GM19099 (cell line): ENCODE data around the gene PAFAH1B1.

Experiments used
- POLR2A ChIP-seq: IDR thresholded peaks from 3 replicates; pipeline ENCODE4 v1.6.1; 2011; ENCODE audit warnings: low read depth; ENCODE audit not compliant: insufficient read length; ENCODE audit errors: extremely low read depth

The PAFAH1B1 gene

DNA sequence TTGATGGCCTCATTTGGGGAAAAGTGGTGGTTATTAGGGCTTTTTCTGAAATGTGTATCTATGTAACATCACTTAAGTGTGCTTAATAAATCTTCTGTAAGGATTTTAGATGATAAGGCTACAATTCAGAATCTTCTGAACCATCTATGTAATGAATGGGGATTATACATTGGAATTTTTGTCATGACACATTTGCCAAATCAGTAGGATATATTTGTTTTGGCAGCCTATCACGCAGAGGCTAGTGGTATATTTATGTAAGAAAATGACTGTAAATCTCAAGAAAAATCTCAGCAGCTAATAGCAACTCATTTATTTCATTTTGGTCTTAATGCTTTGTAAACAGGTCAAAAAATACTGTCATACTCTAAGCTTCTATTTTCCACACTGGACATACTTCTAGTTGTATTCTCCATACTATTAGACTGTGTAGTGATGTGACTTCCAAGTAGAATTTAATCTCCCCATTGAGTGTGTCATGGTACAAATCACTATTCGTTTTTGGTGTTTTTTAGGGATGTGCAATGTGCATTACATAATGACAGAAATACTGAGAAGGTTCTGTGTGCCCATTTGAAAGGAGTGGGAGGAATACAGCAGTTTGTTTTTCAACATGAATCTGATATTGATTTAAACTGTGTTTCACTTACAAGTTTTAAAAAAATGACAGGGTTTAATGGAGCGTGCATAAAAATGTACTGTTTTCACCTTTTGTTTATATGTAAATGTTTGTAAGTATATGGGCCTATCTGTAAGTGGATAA, 88.9 kb downstream of the PAFAH1B1 start:
- TF ChIP-seq POLR2A: no peak

DNA sequence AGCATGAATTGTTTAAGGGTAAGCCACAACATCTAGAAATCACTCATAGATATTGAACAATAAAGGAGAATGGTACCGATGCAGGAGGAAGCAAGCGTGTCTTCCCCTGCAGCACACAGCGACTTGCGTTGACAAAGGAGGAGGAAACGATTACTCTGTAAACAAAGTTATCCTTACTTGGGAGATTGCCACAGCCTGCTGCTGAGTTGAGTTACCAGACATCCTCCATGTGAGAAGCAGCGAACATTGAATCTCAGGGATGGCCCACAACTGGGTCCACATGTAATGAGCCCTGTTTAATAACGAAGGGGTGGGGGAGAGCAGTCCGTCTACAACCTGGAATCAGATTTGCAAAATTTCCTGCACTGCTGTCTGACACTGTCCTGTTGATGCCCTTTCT, 90.5 kb downstream of the PAFAH1B1 start:
- peak; percentile 1 for TF ChIP-seq POLR2A

DNA sequence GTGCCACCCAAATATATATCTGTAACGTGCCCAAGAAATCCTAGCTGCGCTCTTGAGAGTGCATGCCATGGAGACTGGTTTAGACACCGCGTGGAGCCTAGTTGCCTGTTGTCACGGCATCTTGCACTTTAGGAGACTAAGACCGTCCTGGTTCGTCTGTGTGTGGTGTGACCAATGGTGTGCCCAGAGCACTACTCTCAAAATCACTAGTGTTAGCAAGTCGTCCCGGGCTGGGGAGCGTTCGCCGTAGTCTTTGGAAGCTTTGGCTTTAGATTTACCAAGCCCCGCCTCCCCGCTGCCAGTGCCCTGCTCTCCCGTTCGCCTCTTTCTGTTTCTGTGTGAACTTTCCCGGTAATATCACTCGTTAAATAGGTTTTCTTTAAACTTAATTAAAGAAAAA, 91.1 kb downstream of the PAFAH1B1 start:
- peak; percentile 5 for TF ChIP-seq POLR2A

DNA sequence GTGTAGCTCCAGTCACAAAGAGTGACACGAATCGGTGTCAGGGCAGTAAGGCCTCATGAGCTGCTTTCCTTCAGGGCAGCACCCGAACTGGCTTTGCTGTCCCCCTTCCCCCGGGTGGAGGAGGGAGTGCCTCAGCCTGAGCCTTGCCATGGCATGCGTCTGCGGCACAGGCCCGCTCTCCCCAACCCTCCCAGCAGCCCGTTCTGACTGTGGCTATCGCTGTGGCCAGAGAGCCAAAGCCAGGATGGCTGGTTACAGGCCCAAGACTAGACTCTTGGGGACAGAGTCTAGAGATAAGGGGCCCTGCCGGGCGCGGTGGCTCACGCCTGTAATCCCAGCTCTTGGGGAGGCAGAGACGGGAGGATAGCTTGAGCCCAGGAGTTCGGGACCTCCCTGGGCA, 92.2 kb downstream of the PAFAH1B1 start:
- no peak for TF ChIP-seq POLR2A

DNA sequence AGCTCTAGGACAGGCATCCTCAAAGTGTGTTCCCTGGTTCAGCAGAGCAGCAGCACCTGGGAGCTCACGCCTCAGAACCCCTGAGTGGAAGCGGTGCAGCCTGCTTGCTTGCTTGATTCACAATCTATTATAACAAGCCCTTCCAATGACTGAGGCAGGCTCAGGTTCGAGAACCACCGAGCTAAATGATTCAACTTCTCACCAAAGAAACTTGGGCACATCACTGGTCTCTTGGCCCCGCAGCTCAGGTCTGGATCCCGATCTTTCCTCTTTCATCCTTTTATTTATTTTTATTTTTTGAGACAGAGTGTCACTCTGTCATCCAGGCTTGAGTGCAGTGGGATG, 93.6 kb downstream of the PAFAH1B1 start:
- no peak for TF ChIP-seq POLR2A

DNA sequence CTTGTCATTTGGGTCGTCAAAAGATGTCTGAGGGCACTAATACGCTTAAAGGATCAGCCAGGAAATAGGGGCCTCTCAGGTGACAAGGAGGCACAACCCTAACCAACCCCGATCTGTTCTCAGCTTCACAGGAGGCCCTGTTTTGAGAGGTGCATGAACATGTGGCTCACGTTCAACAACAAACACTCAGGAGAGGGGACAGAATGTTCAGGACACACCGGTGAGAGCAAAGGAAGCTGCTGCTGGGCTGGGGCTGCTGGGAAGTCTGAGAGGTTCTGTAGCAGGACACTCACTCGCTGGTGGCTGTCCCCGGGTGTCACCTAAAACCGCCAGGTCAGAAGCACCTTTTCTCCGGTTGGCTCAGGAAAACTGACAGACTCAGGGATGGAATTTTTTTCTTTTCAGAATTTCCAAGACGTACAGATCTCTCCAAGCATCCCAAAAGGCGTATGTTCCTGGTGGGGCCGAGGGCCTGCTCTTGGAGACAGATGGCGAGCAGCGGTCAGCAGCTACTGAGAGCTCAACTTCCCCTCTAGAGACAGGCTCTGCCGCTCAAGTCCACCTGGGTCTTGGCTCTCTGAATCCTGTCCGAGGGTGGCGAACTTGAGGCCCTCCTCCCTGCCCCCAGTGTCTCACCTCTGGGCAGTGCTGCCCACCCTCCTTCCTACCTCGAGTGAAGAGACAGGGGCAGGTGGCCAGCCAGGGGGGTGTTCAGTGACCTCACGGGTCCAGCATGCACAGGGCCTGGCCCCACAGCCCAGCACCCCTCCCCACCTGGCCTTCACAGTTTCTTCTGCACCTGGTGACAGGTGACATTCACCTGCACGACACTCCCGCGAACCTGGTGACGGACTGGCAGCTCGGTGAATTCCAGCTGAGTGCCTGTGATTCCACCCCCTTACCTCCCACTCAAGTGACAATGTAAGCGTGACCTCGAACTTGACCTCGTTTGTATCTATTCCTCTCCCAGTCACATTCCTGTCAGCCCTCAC, 95.2 kb downstream of the PAFAH1B1 start:
- no peak for TF ChIP-seq POLR2A

DNA sequence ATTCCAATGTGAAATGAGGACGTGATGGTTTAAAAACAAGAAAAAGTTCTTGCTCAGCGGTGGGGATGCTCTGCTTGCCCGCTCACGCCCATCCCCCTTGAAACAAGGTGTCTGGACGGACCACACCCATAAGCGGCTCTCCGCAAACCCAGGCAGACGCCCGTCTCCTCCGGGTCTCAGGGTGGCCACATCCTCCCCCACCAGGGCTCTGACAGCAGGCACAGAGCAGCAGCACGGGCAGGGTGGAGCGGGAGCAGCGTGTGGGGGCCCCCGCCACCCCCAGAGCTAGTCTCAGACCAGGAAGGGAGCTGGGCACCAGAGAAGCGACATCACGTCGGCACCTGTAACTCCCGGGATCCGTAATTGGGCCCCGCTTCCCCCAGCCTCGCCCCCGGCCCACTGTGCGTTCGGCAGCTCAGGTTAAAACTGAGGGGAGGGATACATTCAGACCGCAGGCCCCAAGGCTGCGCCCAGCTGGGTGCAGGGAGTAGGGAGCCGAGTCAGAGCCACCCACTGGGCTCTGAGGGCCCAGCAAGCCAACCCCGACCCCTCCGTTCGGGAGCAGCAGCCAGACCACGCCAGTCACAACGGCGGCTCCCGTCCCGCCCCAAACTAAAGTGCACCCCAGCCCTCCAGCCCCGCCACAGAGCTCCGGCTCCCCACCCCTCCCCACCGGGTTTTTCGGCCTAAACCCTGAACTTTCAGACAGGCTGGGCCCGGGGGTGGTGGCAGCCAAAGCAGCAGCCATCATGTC, 96.1 kb downstream of the PAFAH1B1 start:
- TF ChIP-seq POLR2A: no peak

DNA sequence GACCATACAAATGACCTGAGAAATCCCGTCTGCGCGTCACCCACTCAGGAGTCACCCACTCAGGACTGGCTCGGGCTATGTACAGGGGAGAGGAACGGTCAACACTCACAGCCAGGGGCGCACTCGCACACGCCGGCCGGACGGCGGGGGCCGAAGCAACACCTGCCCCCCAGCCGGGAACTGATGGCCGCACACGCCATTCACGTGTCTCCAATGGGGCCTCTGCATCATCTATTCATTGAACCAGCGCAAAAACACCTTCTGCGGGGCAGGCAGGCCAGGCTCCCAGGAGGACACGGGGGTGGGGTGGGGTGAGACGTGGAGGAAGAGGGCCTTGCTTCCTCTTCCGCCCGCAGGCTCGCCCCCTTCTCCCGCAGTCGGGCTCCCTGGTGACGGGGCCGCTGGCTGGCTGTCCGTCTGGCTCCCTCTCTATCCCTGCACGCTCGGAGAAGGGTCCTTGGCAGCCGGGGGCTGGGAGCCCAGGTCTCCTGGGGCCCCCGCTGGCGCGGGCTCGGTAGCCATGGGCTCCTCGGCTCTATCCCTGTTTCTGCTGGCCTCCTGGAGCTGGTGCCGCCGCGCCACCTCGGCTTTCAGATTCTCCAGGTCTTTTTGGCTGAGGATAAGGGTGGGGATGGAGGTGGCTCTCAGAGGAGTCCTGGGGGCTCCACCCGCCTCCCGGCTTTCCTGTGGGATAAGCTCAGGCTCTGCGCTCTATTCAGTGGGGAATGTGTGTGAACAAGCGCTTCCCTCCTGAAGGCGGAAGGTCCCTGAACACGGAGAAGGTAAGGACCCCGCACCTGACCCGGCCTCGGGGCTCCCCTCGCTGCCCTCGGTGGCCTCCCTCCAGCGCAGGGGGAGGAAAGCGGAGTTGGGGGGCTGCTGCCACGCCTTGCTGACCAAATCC, 97.0 kb downstream of the PAFAH1B1 start:
- no peak for TF ChIP-seq POLR2A

DNA sequence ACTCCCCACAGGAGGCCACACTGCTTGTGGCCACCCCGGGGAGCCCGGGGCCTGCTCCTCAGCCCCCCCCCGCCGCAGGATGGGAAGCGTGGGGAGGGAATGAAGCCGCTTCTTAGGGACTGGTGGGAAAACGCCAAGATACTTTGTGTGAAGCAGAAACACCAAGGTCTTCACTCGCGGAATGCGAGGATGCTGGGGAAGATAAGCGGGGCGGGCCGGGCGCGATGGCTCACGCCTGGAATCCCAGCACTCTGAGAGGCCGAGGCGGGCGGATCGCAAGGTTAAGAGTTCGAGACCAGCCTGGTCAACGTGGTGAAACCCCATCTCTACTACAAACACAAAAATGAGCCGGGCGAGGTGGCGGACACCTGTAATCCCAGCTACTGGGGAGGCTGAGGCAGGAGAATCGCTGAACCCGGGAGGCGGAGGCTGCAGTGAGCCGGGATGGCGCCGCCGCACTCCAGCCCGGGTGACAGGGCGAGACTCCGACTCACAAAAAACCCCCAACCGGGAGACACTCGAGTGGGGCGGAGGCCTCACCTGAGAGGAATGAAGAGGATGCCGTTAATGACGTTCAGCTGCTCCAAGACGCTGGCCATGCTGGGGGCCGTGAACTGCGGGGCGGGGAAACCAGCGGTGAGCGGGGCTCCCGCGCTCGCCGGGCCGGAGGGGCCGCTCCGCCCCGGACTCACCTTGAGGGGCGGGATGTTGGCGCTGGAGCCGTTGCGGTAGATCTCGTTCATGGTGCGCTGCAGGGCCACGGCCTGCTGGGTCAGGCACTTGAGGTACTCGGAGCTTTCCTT, 97.8 kb downstream of the PAFAH1B1 start:
- no peak for TF ChIP-seq POLR2A

DNA sequence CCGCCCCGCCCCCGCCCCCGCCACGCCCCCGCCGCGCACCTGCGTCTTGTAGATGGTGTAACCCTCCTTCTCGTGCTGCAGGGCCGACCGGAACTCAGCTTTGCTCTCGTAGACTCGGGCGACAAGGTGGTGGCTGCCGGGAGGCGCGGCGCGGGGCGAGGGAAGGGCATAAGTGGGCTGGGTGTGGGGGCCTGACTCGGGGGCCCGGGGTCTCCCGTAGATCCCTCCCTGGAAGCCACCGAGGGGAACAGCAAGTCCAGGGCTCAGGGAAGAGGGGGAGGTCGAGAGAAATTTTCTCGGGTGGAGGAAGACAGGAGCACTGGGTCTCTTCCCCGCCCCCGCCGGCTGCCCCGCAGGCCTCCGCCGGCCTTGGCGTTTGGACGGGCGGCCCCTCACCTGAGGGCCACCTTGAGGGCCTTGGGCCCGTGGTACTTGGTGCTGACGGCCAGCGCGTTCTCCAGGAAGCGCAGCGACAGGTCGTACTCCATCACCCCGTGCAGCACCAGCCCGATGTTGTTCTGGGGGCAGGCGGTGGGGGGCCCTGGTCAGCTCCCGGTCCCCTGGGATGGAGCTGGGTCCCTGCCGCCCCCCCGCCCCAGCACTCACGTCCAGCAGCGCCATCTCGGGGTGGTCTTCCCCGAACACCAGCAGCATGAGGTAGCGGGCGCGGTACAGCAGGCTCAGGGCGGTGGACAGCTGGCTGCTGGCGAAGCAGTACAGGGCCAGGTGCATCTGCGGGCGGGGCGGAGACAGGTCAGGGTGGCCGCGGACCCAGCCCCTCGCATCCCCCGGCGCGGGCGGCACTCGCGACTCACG, 98.7 kb downstream of the PAFAH1B1 start:
- TF ChIP-seq POLR2A: no peak

DNA sequence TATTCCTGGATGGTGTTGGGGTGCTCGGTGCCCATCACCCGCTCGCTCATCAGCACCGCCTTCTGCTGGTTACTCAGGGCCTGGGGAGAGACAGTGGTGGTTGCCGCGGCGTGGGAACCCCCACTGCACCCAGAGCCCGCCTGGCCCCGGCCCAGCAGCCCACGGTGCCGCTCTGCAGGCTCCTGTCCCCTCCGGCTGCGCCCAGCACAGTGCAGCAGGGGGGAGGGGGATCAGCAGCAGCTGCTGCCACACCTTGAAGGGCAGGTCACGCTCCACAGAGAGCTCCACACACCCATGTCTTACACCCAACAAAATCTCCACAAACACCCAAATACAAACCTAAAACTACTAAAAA, 99.3 kb downstream of the PAFAH1B1 start:
- no peak for TF ChIP-seq POLR2A

DNA sequence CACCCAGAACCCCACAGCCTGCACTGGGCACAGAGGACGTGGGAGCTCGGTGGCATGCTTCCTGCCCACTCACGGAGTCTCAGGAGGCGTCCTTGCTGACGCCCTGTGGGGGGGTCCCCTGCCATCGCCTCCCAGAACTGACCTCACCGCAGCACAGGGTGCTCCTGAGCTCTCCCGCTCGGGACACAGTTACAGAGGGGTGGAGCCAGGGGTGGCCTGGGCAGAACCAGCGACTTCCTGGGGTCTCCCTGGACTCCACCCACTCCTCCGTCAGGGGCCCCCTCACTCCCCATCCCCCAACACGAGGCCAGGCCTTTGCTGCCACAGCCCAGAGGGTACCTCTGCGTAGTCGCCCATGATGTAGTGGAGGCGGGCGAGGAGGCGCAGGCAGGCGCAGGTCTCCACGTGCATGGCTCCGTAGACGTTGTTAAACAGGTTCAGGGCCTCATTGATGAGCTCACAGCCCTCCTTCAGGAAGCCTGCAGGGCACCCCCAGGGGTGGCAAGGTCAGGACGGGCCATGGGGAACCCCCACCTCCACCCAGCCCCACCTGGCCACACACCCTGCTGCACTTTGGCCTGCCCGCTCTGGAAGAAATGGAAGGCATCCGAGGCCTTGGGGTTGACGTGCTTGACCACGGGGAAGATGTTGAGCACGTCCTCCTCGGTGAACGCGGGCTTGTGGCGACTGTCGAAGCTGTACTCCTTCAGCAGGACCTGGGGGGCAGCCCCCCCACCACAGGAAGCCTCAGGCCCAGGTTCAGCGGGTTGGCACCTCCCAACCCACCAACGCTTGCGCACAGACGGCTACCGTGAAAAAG, 100.3 kb downstream of the PAFAH1B1 start:
- TF ChIP-seq POLR2A: no peak
